Tibial artery (tissue), 4 donors: ENCODE results near the gene TP53TG5.

Experiments used
- DNase-seq, 2 donors: peaks; one replicate each; pipeline ENCODE4 v3.0.0-alpha.2; 2019
- H3K27ac ChIP-seq, 2 donors: fragments of 200-600 bp; sonication (generic) in 1 of 2; 1 replicate in 1 of 2; 2 replicates in 1 of 2; pipeline ENCODE4 v1.5.1; 2018 to 2019; ENCODE audit warnings: mild to moderate bottlenecking in 1 of 2
- H3K27me3 ChIP-seq, 2 donors: fragments of 200-600 bp; sonication (generic) in 1 of 2; one replicate each; pipeline versions ENCODE4 v1.5.1 to v1.6.0; 2016 to 2019
- H3K36me3 ChIP-seq, 3 donors: fragments of 200-600 bp; sonication (generic) in 2 of 3; one replicate each; pipeline ENCODE4 v1.5.1; 2016 to 2019; ENCODE audit warnings: mild to moderate bottlenecking in 2 of 3
- H3K4me1 ChIP-seq, 4 donors: fragments of 200-600 bp; sonication (generic) in 2 of 4; 1 replicate in 3 of 4; 2 replicates in 1 of 4; pipeline ENCODE4 v1.5.1; 2016 to 2019
- H3K4me3 ChIP-seq, 2 donors: fragments of 200-600 bp; sonication (generic) in 1 of 2; 1 replicate in 1 of 2; 2 replicates in 1 of 2; pipeline ENCODE4 v1.5.1; 2018 to 2019; ENCODE audit warnings: mild to moderate bottlenecking in 2 of 2
- H3K9me3 ChIP-seq, 3 donors: fragments of 200-600 bp; sonication (generic) in 1 of 3; one replicate each; pipeline ENCODE4 v1.5.1; 2016 to 2019
- intact Hi-C: fragments of 100-400 bp; cut with DNase I; formaldehyde crosslinking; loops from one replicate; pipeline ENCODE4 v1.15.0; 2023; ENCODE audit warnings: low total_unique reads
- TF ChIP-seq, protein P1 (sequence below), 2 experiments: fragments of 200-600 bp in 1 of 2; fragments of 450-650 bp in 1 of 2; IDR thresholded peaks; one replicate each; pipeline ENCODE4 v1.5.1; 2017 to 2019; ENCODE audit warnings: antibody characterized with exemption in 2 of 2, mild to moderate bottlenecking in 1 of 2, moderate library complexity in 1 of 2

Gene TP53TG5

DNA sequence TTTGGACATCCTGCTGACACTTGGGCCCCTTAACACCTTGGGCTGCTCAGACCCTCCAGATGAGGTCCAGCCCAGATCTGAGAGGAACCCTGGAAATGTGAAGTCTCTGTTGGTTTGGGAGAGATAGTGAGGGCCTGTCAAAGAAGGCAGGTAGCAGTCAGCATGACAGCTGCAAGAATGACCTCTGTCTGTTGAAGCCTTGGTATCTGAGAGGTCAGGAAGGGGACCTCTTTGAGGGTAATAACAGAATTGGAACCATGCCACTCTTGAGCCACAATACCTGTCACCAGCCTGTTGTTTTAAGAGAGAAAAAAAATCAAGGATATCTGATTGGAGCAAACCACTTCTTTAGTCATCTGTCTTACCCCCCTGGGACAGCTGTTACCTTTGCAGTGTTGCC, 11.0 kb downstream of the TP53TG5 start:
- Histone ChIP-seq H3K27me3 (no peaks in the 10 kb centered on the region), H3K4me1 (peaks cover 0 to 23% (median 15%) of the 10 kb centered on the region in 4 donors), H3K36me3 (peaks cover 28 to 37% (median 36%) of the 10 kb centered on the region in 3 donors), H3K9me3 (no peaks in the 10 kb centered on the region), H3K27ac (no peak overlapping the region), H3K4me3 (no peak overlapping the region)
- DNase-seq, result no peak
- intact Hi-C loops, result loop anchor here (10.0 kb wide), 1 partner anchor 482 kb away; the partner anchor contains the start of gene YWHAB
- TF ChIP-seq, protein P1, sequence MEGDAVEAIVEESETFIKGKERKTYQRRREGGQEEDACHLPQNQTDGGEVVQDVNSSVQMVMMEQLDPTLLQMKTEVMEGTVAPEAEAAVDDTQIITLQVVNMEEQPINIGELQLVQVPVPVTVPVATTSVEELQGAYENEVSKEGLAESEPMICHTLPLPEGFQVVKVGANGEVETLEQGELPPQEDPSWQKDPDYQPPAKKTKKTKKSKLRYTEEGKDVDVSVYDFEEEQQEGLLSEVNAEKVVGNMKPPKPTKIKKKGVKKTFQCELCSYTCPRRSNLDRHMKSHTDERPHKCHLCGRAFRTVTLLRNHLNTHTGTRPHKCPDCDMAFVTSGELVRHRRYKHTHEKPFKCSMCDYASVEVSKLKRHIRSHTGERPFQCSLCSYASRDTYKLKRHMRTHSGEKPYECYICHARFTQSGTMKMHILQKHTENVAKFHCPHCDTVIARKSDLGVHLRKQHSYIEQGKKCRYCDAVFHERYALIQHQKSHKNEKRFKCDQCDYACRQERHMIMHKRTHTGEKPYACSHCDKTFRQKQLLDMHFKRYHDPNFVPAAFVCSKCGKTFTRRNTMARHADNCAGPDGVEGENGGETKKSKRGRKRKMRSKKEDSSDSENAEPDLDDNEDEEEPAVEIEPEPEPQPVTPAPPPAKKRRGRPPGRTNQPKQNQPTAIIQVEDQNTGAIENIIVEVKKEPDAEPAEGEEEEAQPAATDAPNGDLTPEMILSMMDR (IDR thresholded peaks at IDR 0.05), result no peak

DNA sequence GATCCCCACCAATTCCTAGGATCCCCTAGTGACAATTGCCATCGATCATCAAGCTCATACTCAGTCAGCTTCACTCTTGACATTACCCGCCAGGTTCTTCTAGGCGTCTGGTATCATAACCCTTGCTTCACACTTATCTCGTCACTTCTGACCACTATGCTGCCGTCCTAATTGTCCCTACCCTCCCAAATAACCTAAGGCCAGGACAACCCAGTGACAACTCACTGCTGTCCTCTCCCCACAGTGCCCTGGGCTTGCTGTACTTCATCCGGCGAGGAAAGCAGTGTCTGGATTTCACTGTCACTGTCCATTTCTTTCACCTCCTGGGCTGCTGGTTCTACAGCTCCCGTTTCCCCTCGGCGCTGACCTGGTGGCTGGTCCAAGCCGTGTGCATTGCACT, 11.5 kb downstream of the TP53TG5 start:
- DNase-seq, result no peak
- Histone ChIP-seq H3K4me3 (no peak overlapping the region), H3K36me3 (peaks cover 28 to 37% (median 36%) of the 10 kb centered on the region in 3 donors), H3K4me1 (peaks cover 0 to 23% (median 14%) of the 10 kb centered on the region in 4 donors), H3K27ac (no peak overlapping the region), H3K9me3 (no peaks in the 10 kb centered on the region), H3K27me3 (no peaks in the 10 kb centered on the region)
- TF ChIP-seq, protein P1 (IDR thresholded peaks at IDR 0.05), result no peak
- intact Hi-C loops, result loop anchor here (10.0 kb wide), 1 partner anchor 482 kb away; the partner anchor contains the start of gene YWHAB

DNA sequence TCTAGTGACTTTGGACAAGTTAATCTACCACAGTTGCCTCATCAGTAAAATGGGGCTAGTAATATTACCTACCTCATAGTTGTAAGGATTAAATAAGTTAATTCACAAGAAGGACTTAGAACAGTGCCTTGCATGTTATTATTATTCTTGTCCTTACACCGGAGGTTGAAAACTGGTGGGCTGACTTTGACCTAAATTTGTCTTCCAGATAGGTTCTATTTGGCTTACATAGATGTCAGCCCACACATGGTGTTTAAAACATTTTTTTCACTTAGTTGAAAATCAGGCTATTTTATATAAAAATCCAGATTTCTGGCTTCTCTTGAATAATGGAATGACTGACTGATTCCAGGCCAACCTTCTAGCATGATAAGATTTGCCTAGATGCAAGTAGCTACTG, 11.9 kb downstream of the TP53TG5 start:
- no peak for DNase-seq
- H3K36me3 ChIP-seq, result peaks cover 28 to 37% (median 36%) of the 10 kb centered on the region in 3 donors
- H3K4me1 ChIP-seq, result peaks cover 0 to 23% (median 14%) of the 10 kb centered on the region in 4 donors
- TF ChIP-seq, protein P1 (IDR thresholded peaks at IDR 0.05), result no peak
- no peaks in the 10 kb centered on the region for H3K27me3 ChIP-seq
- no peak overlapping the region for H3K4me3 ChIP-seq
- H3K9me3 ChIP-seq, result no peaks in the 10 kb centered on the region
- H3K27ac ChIP-seq, result no peak overlapping the region
- intact Hi-C loops, result loop anchor here (10.0 kb wide), 1 partner anchor 481 kb away; the partner anchor contains the start of gene YWHAB

DNA sequence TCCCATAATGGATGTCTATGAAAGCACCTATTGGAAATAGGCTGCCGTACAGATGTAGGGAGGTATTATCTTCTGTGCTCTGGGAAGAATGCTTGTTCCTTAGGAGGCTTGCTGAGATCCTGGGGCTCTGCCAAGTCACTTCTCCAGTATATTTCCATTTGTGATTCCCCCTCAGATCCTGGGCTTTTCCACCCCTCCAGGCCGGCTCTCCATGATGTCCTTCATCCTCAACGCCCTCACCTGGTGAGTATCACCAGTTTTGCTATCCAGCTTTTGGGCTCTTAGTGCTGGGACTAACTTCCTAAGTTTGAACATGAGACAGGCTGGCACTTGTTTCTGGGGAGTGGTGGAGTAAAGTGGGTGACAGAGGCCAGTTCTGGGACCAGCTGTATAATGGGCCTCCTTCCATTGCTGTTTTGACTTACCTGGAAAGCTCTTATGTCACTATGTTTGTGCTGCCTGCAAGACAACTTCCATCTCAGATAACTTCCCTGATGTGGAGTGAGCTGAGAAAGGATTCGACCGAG, 12.6 kb downstream of the TP53TG5 start:
- no peak overlapping the region for H3K4me3 ChIP-seq
- H3K36me3 ChIP-seq, result peaks cover 28 to 37% (median 36%) of the 10 kb centered on the region in 3 donors
- intact Hi-C loops, result loop anchor here (10.0 kb wide), 1 partner anchor 481 kb away; the partner anchor contains the start of gene YWHAB
- no peaks in the 10 kb centered on the region for H3K9me3 ChIP-seq
- no peak overlapping the region for H3K27ac ChIP-seq
- H3K27me3 ChIP-seq, result no peaks in the 10 kb centered on the region
- DNase-seq, result no peak
- H3K4me1 ChIP-seq, result peaks cover 0 to 27% (median 14%) of the 10 kb centered on the region in 4 donors
- TF ChIP-seq, protein P1 (IDR thresholded peaks at IDR 0.05), result no peak

DNA sequence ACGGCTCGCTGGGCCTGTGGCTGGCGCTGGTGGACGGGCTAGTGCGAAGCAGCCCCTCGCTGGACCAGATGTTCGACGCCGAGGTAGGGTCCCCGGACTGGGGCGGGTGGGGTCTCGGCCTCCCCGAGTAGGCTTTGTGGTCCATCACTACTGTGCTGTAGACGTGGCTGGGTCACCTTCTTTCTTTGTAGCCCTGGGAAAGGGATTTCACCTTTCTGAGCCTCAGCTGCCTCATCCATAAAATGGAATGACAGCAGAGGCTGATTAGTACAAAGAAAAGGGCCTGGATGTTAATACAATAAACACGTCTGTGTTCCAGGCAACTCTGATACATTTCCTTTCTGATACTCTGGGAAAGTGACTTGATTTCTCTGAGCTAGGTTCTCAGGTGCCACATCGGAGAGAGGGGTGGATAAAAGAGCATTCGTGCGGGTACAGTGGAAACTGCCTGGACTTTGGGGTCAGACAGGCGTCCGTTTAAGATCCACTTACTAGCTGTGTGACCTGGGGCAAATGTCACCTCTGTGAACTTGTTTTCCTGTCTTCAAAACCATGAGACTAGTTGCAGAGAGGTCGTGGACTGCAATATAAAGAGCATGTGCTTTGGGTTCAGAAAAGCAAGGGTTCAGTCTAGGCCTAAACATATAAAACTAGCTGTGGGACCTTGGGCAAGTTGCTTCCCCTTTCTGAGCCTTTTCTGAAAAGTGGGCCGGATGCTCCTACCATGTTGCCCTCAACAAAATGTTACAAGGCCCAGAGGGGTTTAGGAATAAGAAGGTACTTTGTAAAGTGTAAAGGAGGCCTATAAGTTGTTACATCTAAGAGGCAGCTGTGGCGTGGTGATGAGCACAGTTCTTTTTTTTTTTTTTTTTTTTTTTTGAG, 14.3 kb downstream of the TP53TG5 start:
- H3K36me3 ChIP-seq, result peaks cover 28 to 36% (median 35%) of the 10 kb centered on the region in 3 donors
- H3K27me3 ChIP-seq, result no peaks in the 10 kb centered on the region
- DNase-seq, result no peak
- no peaks in the 10 kb centered on the region for H3K9me3 ChIP-seq
- peak overlapping the region; percentile 86 to 88 for H3K27ac ChIP-seq
- intact Hi-C loops, result loop anchor here (10.0 kb wide), 1 partner anchor 479 kb away; the partner anchor contains the start of gene YWHAB
- peaks cover 0 to 43% (median 28%) of the 10 kb centered on the region in 4 donors for H3K4me1 ChIP-seq
- TF ChIP-seq, protein P1 (IDR thresholded peaks at IDR 0.05), result no peak
- H3K4me3 ChIP-seq, result peak overlapping the region; percentile 60 to 71
